Measurements from ENCODE around the gene NUP37. TPM values are rescaled to one million over a fixed set of nuclear protein-coding genes. Genes with fewer than 3 reads are reported as not detected.
A peak's percentile ranks its signal among the peaks of the same experiment; 100 is the strongest.
"Not testable (repeated sequence)": the region's sequence is repeated elsewhere in the genome, so short reads cannot be mapped to it uniquely, and the experiment has no call there.

Gene NUP37
- total RNA-seq, 1 donor from 2014 or later = 93.9 TPM

DNA sequence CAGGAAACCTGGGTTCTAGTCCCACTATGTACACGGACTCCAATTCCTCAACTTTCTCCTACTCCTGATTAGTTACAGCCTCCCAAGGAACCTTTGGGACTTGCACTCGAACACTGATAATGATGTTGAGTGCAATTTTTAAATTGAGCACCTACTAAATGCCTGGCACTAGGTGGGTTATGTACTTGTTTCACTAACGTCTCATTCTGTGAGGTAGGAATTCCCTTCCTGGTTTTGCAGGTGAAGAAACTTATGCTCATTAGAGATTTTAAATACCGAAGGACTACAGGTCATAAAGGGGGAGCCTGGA lies 605 bp upstream of the NUP37 start:
- Mint-ChIP-seq H3K27me3 (ENCODE audit: low read depth) (no peaks in the 10 kb centered on the region), H3K36me3 (ENCODE audit: low read depth) (peaks cover 38% of the 10 kb centered on the region), H3K4me3 (ENCODE audit: low read depth) (peak overlapping the region; percentile 89), H3K27ac (peak overlapping the region; percentile 77), H3K9me3 (no peaks in the 10 kb centered on the region), H3K4me1 (ENCODE audit: low read depth) (peaks cover 39% of the 10 kb centered on the region)
- intact Hi-C loops (cut with micrococcal nuclease) = loop anchor here (1.0 to 5.0 kb wide), 6 partner anchors 46 to 1722 kb away; partner anchors contain the start of genes NT5DC3 and PMCH
- no peak for DNase-seq (ENCODE audit: low spot score)

DNA sequence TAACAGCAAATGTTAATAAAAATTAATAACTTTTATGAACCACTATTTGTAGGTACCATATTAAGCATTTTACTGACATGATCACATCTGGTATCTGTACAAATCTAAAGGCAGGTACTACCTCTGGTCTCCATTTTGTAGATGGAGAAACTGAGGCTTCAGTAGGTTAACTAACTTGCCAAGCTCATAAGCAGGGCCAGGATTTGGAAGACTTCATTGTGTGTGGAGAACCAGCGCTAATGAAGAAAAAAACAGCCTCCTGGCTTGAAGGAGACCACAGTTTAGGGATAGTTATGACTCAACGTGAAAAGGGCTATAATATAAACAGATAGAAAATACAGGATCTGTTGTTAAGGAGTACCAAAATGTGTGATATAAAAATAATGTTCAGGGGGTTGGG lies 1.0 kb downstream of the NUP37 start:
- Mint-ChIP-seq H3K27me3 (ENCODE audit: low read depth) (no peaks in the 10 kb centered on the region), H3K9me3 (no peaks in the 10 kb centered on the region)

DNA sequence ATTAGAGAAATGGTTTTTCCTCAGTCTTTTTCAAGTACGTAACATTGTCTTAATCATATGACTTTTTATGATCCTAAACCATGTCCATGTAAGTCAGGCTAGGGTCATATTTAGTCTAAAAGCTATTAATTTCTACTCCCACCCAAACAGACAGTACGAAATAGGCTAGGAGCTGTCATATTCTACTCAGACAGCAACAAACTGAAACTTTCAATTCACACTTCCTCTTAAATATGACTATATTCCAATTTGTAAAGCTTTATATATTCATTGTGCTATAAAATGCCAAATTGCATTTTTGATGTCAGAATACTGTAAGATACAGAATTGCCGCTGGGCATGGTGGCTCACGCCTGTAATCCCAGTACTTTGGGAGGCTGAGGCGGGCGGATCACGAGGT lies 3.5 kb downstream of the NUP37 start:
- Mint-ChIP-seq H3K36me3 (ENCODE audit: low read depth) (peaks cover 43% of the 10 kb centered on the region), H3K4me1 (ENCODE audit: low read depth) (peaks cover 19% of the 10 kb centered on the region), H3K27me3 (ENCODE audit: low read depth) (no peaks in the 10 kb centered on the region), H3K4me3 (ENCODE audit: low read depth) (no peak overlapping the region), H3K27ac (no peak overlapping the region), H3K9me3 (no peaks in the 10 kb centered on the region)
- intact Hi-C loops (cut with micrococcal nuclease) = no loop called here
- no peak for DNase-seq (ENCODE audit: low spot score)

More for the DNA sequence above, 1.0 kb downstream of the NUP37 start:
- DNase-seq (ENCODE audit: low spot score) = no peak
- Mint-ChIP-seq H3K27ac (peak overlapping the region; percentile 69), H3K36me3 (ENCODE audit: low read depth) (peaks cover 31% of the 10 kb centered on the region), H3K4me3 (ENCODE audit: low read depth) (peak overlapping the region; percentile 89), H3K4me1 (ENCODE audit: low read depth) (peaks cover 33% of the 10 kb centered on the region)
- intact Hi-C loops (cut with micrococcal nuclease) = no loop called here

DNA sequence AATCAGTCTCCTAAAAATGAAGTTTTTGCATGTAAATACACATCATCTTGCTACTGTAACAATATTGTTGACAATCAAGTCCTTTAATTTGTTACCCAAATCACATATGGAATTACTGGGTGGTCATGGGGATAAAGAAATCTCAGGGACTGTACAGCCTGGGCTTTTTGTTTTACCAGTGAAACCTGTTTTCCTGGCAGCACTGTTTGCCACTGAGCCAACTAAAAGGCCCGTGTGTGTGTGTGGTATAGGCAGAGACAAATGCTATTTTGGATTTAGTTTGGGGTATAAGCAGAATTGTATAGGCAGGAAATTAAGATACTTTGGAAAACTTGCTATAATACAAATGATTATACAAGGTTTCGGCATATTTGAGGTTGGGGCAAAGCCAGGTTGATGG lies 5.7 kb downstream of the NUP37 start:
- intact Hi-C loops (cut with micrococcal nuclease) = no loop called here
- H3K9me3 Mint-ChIP-seq = no peaks in the 10 kb centered on the region
- H3K27me3 Mint-ChIP-seq (ENCODE audit: low read depth) = no peaks in the 10 kb centered on the region
- H3K4me3 Mint-ChIP-seq (ENCODE audit: low read depth) = no peak overlapping the region
- H3K27ac Mint-ChIP-seq = no peak overlapping the region
- peaks cover 63% of the 10 kb centered on the region for H3K36me3 Mint-ChIP-seq (ENCODE audit: low read depth)
- peaks cover 12% of the 10 kb centered on the region for H3K4me1 Mint-ChIP-seq (ENCODE audit: low read depth)
- DNase-seq (ENCODE audit: low spot score) = no peak

DNA sequence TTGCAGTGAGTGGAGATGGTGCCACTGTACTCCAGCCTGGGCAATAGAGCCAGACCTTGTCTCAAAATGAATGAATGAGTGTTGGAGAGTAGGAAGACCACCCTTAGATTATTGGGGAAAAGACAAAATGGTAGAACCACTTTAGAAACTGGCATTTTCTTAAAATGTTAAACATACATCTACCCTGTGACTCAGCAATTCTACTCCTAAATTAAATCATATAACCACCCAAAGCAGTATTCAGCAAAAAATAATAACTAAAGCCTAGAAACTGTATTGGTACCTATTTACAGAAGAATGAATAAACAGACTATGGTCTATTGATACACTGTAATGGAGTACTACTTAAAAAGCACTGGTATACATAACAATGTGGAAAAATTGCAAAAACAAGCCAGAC lies 9.1 kb downstream of the NUP37 start:
- Mint-ChIP-seq H3K36me3 (ENCODE audit: low read depth) (peaks cover 78% of the 10 kb centered on the region), H3K4me1 (ENCODE audit: low read depth) (peaks cover 6% of the 10 kb centered on the region), H3K27me3 (ENCODE audit: low read depth) (no peaks in the 10 kb centered on the region), H3K27ac (no peak overlapping the region), H3K9me3 (peaks cover 28% of the 10 kb centered on the region), H3K4me3 (ENCODE audit: low read depth) (no peak overlapping the region)
- no peak for DNase-seq (ENCODE audit: low spot score)
- intact Hi-C loops (cut with micrococcal nuclease) = no loop called here

DNA sequence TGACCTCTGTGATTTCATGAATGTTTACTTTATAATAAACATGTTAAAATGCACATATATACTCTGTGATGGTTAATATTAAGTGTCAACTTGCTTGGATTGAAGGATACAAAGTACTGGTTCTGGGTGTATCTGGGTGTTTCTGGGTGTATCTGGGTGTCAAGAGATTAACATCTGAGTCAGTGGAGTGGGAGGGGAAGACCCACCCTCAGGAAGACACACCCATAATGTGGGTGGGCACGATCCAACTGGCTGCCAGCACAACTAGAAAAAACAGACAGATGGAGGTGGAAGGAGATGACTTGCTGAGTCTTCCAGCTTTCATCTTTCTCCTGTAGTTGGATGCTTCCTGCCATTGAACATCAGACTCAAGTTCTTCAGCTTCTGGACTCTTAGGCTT lies 11.9 kb downstream of the NUP37 start:
- Mint-ChIP-seq H3K9me3 (peaks cover 46% of the 10 kb centered on the region), H3K27ac (no peak overlapping the region), H3K27me3 (ENCODE audit: low read depth) (no peaks in the 10 kb centered on the region), H3K4me3 (ENCODE audit: low read depth) (no peak overlapping the region), H3K4me1 (ENCODE audit: low read depth) (peaks cover 4% of the 10 kb centered on the region), H3K36me3 (ENCODE audit: low read depth) (peaks cover 95% of the 10 kb centered on the region)
- no peak for DNase-seq (ENCODE audit: low spot score)
- intact Hi-C loops (cut with micrococcal nuclease) = no loop called here

DNA sequence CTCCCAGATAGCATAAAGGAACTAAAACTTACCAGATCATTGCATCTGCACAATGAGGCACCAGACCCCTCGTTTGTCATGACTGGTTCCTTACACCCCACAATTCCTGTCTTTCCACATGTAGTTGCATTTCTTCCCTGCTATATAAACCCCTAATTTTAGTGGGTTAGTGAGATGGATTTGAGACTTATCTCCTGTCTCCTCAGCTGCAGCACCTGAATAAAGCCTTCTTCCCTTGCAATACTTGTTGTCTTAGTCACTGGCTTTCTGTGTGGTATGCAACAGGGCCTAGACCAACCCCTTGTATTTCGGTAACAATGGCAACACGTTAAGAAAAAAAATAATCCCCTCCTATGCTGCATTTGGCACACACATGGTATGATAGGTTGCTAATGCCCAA lies 13.0 kb downstream of the NUP37 start:
- no peak for DNase-seq (ENCODE audit: low spot score)

DNA sequence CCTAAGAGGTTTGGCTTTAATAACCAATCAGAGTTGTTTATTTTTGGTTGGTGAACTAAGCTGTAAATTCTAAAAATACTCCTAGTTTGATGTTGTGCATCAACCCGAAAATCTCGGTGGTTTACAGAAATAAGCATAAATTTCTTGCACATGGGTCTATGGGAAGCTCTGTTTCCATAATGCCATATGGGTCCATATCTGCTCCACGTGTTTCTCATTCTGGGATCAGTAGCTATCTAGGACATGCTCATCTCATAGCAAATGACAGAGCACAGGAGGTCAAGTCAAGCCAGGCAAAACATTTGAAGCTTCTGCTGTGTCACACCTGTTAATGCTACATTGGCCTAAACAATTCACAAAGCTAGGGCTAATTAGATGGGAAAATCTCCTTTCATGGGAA lies 23.1 kb downstream of the NUP37 start:
- Mint-ChIP-seq H3K4me1 (ENCODE audit: low read depth) (peaks cover 18% of the 10 kb centered on the region), H3K36me3 (ENCODE audit: low read depth) (peaks cover 42% of the 10 kb centered on the region), H3K4me3 (ENCODE audit: low read depth) (no peak overlapping the region), H3K27ac (no peak overlapping the region), H3K27me3 (ENCODE audit: low read depth) (no peaks in the 10 kb centered on the region), H3K9me3 (no peaks in the 10 kb centered on the region)
- intact Hi-C loops (cut with micrococcal nuclease) = loop anchor here (10.0 kb wide), 2 partner anchors 388 to 458 kb away; partner anchors contain the start of gene IGF1
- DNase-seq (ENCODE audit: low spot score) = no peak

More for the DNA sequence above, 13.0 kb downstream of the NUP37 start:
- peaks cover 96% of the 10 kb centered on the region for H3K36me3 Mint-ChIP-seq (ENCODE audit: low read depth)
- H3K27ac Mint-ChIP-seq = no peak overlapping the region
- no peaks in the 10 kb centered on the region for H3K27me3 Mint-ChIP-seq (ENCODE audit: low read depth)
- no peak overlapping the region for H3K4me3 Mint-ChIP-seq (ENCODE audit: low read depth)
- peaks cover 46% of the 10 kb centered on the region for H3K9me3 Mint-ChIP-seq
- intact Hi-C loops (cut with micrococcal nuclease) = no loop called here
- peaks cover 2% of the 10 kb centered on the region for H3K4me1 Mint-ChIP-seq (ENCODE audit: low read depth)

DNA sequence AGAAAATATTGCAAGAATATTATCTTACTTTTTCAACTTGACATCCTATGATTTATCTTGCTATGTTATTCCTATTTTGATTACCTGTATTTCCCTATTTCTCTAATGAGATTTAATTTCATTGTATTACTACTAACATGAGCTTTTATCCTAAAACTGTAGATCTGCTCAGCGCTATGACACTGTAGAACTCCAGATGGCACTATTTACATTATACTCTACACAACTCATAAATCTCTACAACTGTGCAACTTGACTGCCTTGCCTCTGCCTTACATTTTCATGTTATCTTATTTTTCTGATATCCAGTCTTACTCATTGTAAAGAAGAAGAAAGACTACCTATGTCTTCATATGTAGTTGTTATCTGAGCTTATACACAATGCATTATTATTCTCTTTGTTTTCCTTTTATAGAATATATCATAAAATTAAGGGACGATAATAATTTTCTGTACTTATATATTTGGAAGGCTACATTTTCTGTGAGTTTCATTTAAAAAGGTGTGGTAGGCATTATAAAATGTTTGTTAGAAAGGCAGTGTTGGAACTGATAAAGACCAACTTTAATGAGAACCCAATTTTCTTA lies 24.1 kb downstream of the NUP37 start:
- intact Hi-C loops (cut with micrococcal nuclease) = loop anchor here (1.0 to 10.0 kb wide), 3 partner anchors 389 to 607 kb away; partner anchors contain the start of gene IGF1
- no peak for DNase-seq (ENCODE audit: low spot score)
- H3K27me3 Mint-ChIP-seq (ENCODE audit: low read depth) = no peaks in the 10 kb centered on the region
- peaks cover 18% of the 10 kb centered on the region for H3K4me1 Mint-ChIP-seq (ENCODE audit: low read depth)
- H3K9me3 Mint-ChIP-seq = no peaks in the 10 kb centered on the region
- no peak overlapping the region for H3K4me3 Mint-ChIP-seq (ENCODE audit: low read depth)
- H3K27ac Mint-ChIP-seq = no peak overlapping the region
- H3K36me3 Mint-ChIP-seq (ENCODE audit: low read depth) = peaks cover 41% of the 10 kb centered on the region

DNA sequence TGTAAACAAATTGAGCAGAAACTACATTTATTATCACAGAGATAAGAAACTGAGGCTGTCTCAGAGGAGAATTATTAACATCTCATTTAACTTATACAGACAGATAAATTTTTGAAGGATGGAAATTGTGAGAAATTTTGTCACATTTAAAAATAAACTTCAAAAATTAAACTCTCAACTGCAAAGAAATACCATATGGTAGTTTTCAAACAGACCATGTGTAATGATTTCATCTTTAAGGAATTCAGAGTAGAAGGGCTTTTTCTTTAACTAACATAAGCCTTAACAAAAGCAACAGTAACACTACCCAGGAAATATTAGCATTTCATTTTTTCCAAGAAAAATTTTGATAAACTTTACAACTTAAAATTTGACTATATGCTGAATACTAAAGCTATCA lies 26.6 kb downstream of the NUP37 start:
- H3K36me3 Mint-ChIP-seq (ENCODE audit: low read depth) = peaks cover 39% of the 10 kb centered on the region
- peaks cover 18% of the 10 kb centered on the region for H3K4me1 Mint-ChIP-seq (ENCODE audit: low read depth)
- no peak for DNase-seq (ENCODE audit: low spot score)
- no peak overlapping the region for H3K4me3 Mint-ChIP-seq (ENCODE audit: low read depth)
- intact Hi-C loops (cut with micrococcal nuclease) = loop anchor here (10.0 kb wide), 2 partner anchors 391 to 461 kb away; partner anchors contain the start of gene IGF1
- H3K9me3 Mint-ChIP-seq = peaks cover 6% of the 10 kb centered on the region
- no peaks in the 10 kb centered on the region for H3K27me3 Mint-ChIP-seq (ENCODE audit: low read depth)
- no peak overlapping the region for H3K27ac Mint-ChIP-seq

DNA sequence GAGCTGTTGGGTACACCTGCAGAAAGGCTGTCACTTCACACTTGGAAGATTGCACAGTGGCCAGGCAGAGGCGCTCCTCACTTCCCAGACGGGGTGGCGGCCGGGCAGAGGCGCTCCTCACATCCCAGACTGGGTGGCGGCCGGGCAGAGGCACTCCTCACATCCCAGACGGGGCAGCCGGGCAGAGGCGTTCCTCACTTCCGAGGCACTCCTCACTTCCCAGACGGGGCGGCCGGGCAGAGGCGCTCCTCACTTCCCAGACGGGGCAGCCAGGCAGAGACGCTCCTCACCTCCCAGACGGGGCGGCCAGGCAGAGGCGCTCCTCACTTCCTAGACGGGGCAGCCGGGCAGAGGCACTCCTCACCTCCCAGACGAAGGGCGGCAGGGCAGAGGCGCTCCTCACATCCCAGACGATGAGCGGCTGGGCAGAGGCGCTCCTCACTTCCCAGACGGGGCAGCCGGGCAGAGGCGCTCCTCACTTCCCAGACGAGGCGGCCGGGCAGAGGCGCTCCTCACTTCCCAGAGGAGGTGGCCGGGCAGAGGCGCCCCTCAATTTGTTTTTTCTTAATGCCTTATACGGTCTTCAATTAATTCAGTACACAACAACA lies 30.6 kb downstream of the NUP37 start:
- H3K4me1 Mint-ChIP-seq (ENCODE audit: low read depth); H3K27ac Mint-ChIP-seq: not testable (repeated sequence)

DNA sequence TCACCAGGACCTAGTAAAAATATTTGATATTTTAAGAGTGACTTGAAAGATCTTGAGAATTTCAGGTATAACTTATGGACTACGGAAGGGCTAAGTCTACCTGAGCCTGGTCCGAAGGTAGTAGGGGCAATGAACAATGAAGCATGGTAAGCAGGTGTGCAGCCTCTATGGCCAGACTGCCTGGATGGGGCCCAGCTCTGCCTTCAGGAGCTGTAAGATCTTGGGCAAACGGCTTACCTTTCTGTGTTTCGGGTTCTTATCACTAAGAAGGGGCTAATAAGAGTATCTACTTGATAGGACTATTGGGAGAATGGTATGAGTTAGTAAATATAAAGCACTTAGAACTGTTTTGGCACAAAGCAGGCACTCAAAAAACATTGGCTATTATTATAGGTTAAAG lies 39.1 kb downstream of the NUP37 start:
- Mint-ChIP-seq H3K4me1 (ENCODE audit: low read depth) (peaks cover 3% of the 10 kb centered on the region), H3K27me3 (ENCODE audit: low read depth) (no peaks in the 10 kb centered on the region), H3K36me3 (ENCODE audit: low read depth) (peaks cover 64% of the 10 kb centered on the region), H3K9me3 (no peaks in the 10 kb centered on the region), H3K27ac (no peak overlapping the region), H3K4me3 (ENCODE audit: low read depth) (no peak overlapping the region)
- no peak for DNase-seq (ENCODE audit: low spot score)
- intact Hi-C loops (cut with micrococcal nuclease) = no loop called here

More for the DNA sequence above, 30.6 kb downstream of the NUP37 start:
- DNase-seq (ENCODE audit: low spot score); H3K9me3 Mint-ChIP-seq; H3K4me3 Mint-ChIP-seq (ENCODE audit: low read depth); H3K27me3 Mint-ChIP-seq (ENCODE audit: low read depth); intact Hi-C loops (cut with micrococcal nuclease): not testable (repeated sequence)
- H3K36me3 Mint-ChIP-seq (ENCODE audit: low read depth) = peaks cover 36% of the 10 kb centered on the region

DNA sequence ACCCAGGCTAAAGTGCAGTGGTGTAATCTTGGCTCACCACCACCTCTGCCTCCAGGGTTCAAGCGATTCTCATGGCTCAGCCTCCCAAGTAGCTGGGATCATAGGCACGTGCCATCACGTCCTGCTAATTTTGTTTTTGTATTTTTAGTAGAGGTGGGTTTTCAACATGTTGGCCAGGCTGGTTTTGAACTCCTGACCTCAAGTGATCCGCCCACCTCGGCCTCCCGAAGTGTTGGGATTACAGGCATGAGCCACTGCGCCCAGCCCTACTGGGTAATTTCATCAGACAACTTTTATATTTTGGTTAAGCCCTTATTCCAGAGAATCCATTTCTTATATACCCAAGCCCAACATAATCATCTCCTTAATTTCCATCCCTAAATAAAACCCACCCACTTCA lies 47.8 kb downstream of the NUP37 start:
- H3K4me1 Mint-ChIP-seq (ENCODE audit: low read depth); intact Hi-C loops (cut with micrococcal nuclease); H3K4me3 Mint-ChIP-seq (ENCODE audit: low read depth); H3K27me3 Mint-ChIP-seq (ENCODE audit: low read depth); H3K27ac Mint-ChIP-seq; DNase-seq (ENCODE audit: low spot score); H3K9me3 Mint-ChIP-seq: not testable (repeated sequence)
- peaks cover 33% of the 10 kb centered on the region for H3K36me3 Mint-ChIP-seq (ENCODE audit: low read depth)
